GM12892 (cell line): Measurements from ENCODE around the gene TTLL11.

Experiments
- DNase-seq: peaks from one replicate; pipeline ENCODE4 v3.0.0; 2011; ENCODE audit not compliant: insufficient read length
- FAIRE-seq: peaks from 2 replicates; lab custom pipeline; 2011; peaks lifted over from hg19 to GRCh38; lab: Jason Lieb, UNC
- POLR2A ChIP-seq: IDR thresholded peaks from 2 replicates; pipeline ENCODE4 v1.6.1; 2011; ENCODE audit warnings: low read depth, low read length, control low read depth
- POLR2AphosphoS5 ChIP-seq: IDR thresholded peaks from 2 replicates; pipeline ENCODE4 v1.6.1; 2011; ENCODE audit warnings: low read depth, low read length, control low read depth
- TAF1 ChIP-seq: IDR thresholded peaks from 2 replicates; pipeline ENCODE4 v1.6.1; 2011; ENCODE audit warnings: low read depth, mild to moderate bottlenecking, control low read depth, low read length, borderline replicate concordance

Gene TTLL11

GRCh38 chr9:121930956-121931355 is 162.2 kb downstream of the TTLL11 start:
- TF ChIP-seq TAF1 (no peak), POLR2AphosphoS5 (no peak), POLR2A (no peak)
- FAIRE-seq (no peak), DNase-seq (no peak)

GRCh38 chr9:121929893-121930875 is 162.9 kb downstream of the TTLL11 start:
- TF ChIP-seq POLR2AphosphoS5: no peak
- no peak for TF ChIP-seq POLR2A
- TF ChIP-seq TAF1: no peak
- FAIRE-seq: no peak

GRCh38 chr9:121927636-121928035 is 165.5 kb downstream of the TTLL11 start:
- DNase-seq: no peak
- TF ChIP-seq TAF1 (no peak), POLR2AphosphoS5 (no peak), POLR2A (no peak)
- no peak for FAIRE-seq

More at GRCh38 chr9:121929893-121930875, 162.9 kb downstream of the TTLL11 start:
- no peak for DNase-seq

GRCh38 chr9:121927081-121927480 is 166.0 kb downstream of the TTLL11 start:
- FAIRE-seq (no peak), DNase-seq (no peak)
- no peak for TF ChIP-seq POLR2AphosphoS5
- TF ChIP-seq TAF1: no peak
- no peak for TF ChIP-seq POLR2A

- TF ChIP-seq TAF1 (no peak), POLR2AphosphoS5 (no peak), POLR2A (no peak)
- no peak for FAIRE-seq
- DNase-seq: no peak
Observed at GRCh38 chr9:121926351-121926801, 166.7 kb downstream of the TTLL11 start.

- no peak for DNase-seq
- FAIRE-seq: no peak
- TF ChIP-seq TAF1 (no peak), POLR2A (no peak), POLR2AphosphoS5 (no peak)
Observed at GRCh38 chr9:121925935-121926334, 167.2 kb downstream of the TTLL11 start.

- no peak for FAIRE-seq
- no peak for DNase-seq
- TF ChIP-seq POLR2A (no peak), TAF1 (no peak), POLR2AphosphoS5 (no peak)
Observed at GRCh38 chr9:121924700-121925099, 168.4 kb downstream of the TTLL11 start.

- no peak for TF ChIP-seq TAF1
- TF ChIP-seq POLR2A: no peak
- no peak for TF ChIP-seq POLR2AphosphoS5
- no peak for FAIRE-seq
- DNase-seq: no peak
Observed at GRCh38 chr9:121921444-121921843, 171.7 kb downstream of the TTLL11 start.

GRCh38 chr9:121917375-121918335 is 175.5 kb downstream of the TTLL11 start:
- no peak for DNase-seq
- TF ChIP-seq POLR2AphosphoS5 (no peak), TAF1 (no peak), POLR2A (no peak)
- FAIRE-seq: no peak

GRCh38 chr9:121915304-121915625 is 177.8 kb downstream of the TTLL11 start:
- DNase-seq (no peak), FAIRE-seq (no peak)
- TF ChIP-seq POLR2A: no peak
- TF ChIP-seq TAF1: no peak
- TF ChIP-seq POLR2AphosphoS5: no peak

- TF ChIP-seq POLR2AphosphoS5: no peak
- no peak for TF ChIP-seq POLR2A
- TF ChIP-seq TAF1: no peak
- no peak for FAIRE-seq
- no peak for DNase-seq
Observed at GRCh38 chr9:121914604-121915303, 178.4 kb downstream of the TTLL11 start.
